Peyer's patch (tissue), 4 donors: Measurements from ENCODE around the gene KDM2A. TPM values are rescaled to one million over a fixed set of nuclear protein-coding genes. Genes with fewer than 3 reads are reported as not detected.

ENCODE experiments used
- DNase-seq, 3 donors: peaks; one replicate each; pipeline ENCODE4 v3.0.0-alpha.2; 2017 to 2019
- H3K27ac ChIP-seq, 4 donors: fragments of 200-600 bp; sonication (generic); one replicate each; pipeline ENCODE4 v1.5.1; 2016 to 2019
- H3K27me3 ChIP-seq, 2 donors: fragments of 200-600 bp; sonication (generic); one replicate each; pipeline ENCODE4 v1.5.1; 2019
- H3K36me3 ChIP-seq, 3 donors: fragments of 200-600 bp; sonication (generic); one replicate each; pipeline ENCODE4 v1.5.1; 2016 to 2019
- H3K4me1 ChIP-seq, 4 donors: fragments of 200-600 bp; sonication (generic); one replicate each; pipeline ENCODE4 v1.5.1; 2016 to 2019
- H3K4me3 ChIP-seq, 4 donors: fragments of 200-600 bp; sonication (generic); 1 replicate in 3 of 4; 2 replicates in 1 of 4; pipeline ENCODE4 v1.5.1; 2016 to 2019; ENCODE audit warnings: mild to moderate bottlenecking in 1 of 4
- H3K9me3 ChIP-seq, 4 donors: fragments of 200-600 bp; sonication (generic); one replicate each; pipeline ENCODE4 v1.5.1; 2016 to 2019; ENCODE audit warnings: mild to moderate bottlenecking in 1 of 4
- CTCF ChIP-seq, 6 experiments: fragments of 450-650 bp in 4 of 6; fragments of 200-600 bp in 2 of 6; sonication (generic) in 1 of 6; IDR thresholded peaks; one replicate each; pipeline ENCODE4 v1.5.1; 2017 to 2019; ENCODE audit warnings: antibody characterized with exemption in 6 of 6, mild to moderate bottlenecking in 3 of 6, moderate library complexity in 1 of 6
- POLR2A ChIP-seq, 2 donors: fragments of 450-650 bp; IDR thresholded peaks; one replicate each; pipeline ENCODE4 v1.5.1; 2017; ENCODE audit warnings: antibody characterized with exemption in 2 of 2, mild to moderate bottlenecking in 2 of 2, moderate library complexity in 2 of 2
- total RNA-seq, 4 donors: library from RNA; depleted of rRNA; stranded (reverse); fragments of >200 nt; gene quantifications; one replicate each; pipeline ENCODE4 v1.1.0, GENCODE V29; 2016

KDM2A gene
- total RNA-seq, 4 donors from 2014 or later: 76.7 to 225 (median 105) TPM

GRCh38 chr11:67177399-67178281 is 58.6 kb downstream of the KDM2A start:
- no peak for DNase-seq
- Histone ChIP-seq H3K4me1 (no peaks in the 10 kb centered on the region), H3K27ac (no peak overlapping the region), H3K36me3 (peaks cover 0 to 30% (median 0%) of the 10 kb centered on the region in 3 donors), H3K4me3 (no peak overlapping the region), H3K27me3 (no peaks in the 10 kb centered on the region), H3K9me3 (no peaks in the 10 kb centered on the region)
- no peak for TF ChIP-seq CTCF (IDR thresholded peaks at IDR 0.05)
- no peak for TF ChIP-seq POLR2A (IDR thresholded peaks at IDR 0.05)

GRCh38 chr11:67178421-67178820 is 59.4 kb downstream of the KDM2A start:
- Histone ChIP-seq H3K27me3 (no peaks in the 10 kb centered on the region), H3K9me3 (no peaks in the 10 kb centered on the region), H3K4me3 (no peak overlapping the region), H3K27ac (no peak overlapping the region), H3K4me1 (no peaks in the 10 kb centered on the region), H3K36me3 (peaks cover 0 to 38% (median 0%) of the 10 kb centered on the region in 3 donors)
- TF ChIP-seq CTCF (IDR thresholded peaks at IDR 0.05) (no peak), POLR2A (IDR thresholded peaks at IDR 0.05) (no peak)
- no peak for DNase-seq

DNA sequence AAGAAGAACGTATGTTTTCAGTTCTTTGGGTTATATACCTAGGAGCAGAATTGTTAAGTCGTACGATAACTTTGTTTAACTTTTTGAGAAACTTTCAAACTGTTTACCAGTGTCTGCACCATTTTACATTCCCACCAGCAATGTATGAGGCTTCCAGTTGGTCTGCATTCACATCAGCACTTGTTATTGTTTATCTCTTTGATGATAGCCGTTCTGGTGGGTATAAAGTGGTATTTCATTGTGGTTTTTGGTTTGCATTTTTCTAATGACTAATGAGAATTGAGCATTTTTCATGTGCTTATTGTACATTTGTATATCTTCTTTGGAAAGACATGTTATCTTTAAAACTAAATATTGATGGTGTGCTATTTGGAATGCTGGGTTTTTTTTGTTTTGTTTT is 59.8 kb downstream of the KDM2A start:
- no peaks in the 10 kb centered on the region for H3K9me3 ChIP-seq
- H3K27ac ChIP-seq: no peak overlapping the region
- peaks cover 0 to 43% (median 0%) of the 10 kb centered on the region in 3 donors for H3K36me3 ChIP-seq
- H3K4me3 ChIP-seq: no peak overlapping the region
- H3K27me3 ChIP-seq: no peaks in the 10 kb centered on the region
- no peak for TF ChIP-seq CTCF (IDR thresholded peaks at IDR 0.05)
- no peak for TF ChIP-seq POLR2A (IDR thresholded peaks at IDR 0.05)
- no peak for DNase-seq
- H3K4me1 ChIP-seq: no peaks in the 10 kb centered on the region

GRCh38 chr11:67179892-67180490 is 60.9 kb downstream of the KDM2A start:
- no peak for TF ChIP-seq CTCF (IDR thresholded peaks at IDR 0.05)
- TF ChIP-seq POLR2A (IDR thresholded peaks at IDR 0.05): no peak
- H3K27ac ChIP-seq: no peak overlapping the region
- no peaks in the 10 kb centered on the region for H3K27me3 ChIP-seq
- H3K4me3 ChIP-seq: no peak overlapping the region
- H3K4me1 ChIP-seq: no peaks in the 10 kb centered on the region
- peaks cover 0 to 54% (median 0%) of the 10 kb centered on the region in 3 donors for H3K36me3 ChIP-seq
- DNase-seq: no peak
- H3K9me3 ChIP-seq: no peaks in the 10 kb centered on the region

DNA sequence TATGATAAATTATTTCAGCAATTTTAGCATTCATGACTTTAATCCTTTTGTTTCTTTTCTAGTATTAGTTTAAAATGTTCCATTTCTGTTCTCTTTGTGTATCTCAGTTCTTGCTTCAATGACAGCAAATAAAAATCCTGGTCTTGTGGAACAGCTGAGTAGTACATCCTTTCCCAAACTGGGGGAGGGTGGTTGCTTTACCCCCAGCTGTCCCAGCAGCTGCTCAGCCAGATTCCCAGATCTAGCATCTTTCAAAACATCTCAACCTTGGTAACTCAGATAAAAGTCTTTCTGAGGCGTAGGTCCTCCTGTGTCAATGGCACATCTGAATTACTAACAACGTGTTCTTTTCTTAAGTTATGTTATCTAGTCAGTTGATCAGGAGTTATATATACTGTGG is 75.0 kb downstream of the KDM2A start:
- TF ChIP-seq CTCF (IDR thresholded peaks at IDR 0.05) (no peak), POLR2A (IDR thresholded peaks at IDR 0.05) (no peak)
- Histone ChIP-seq H3K4me1 (peaks cover 0 to 20% (median 0%) of the 10 kb centered on the region in 4 donors), H3K36me3 (peaks cover 0 to 21% (median 0%) of the 10 kb centered on the region in 3 donors), H3K9me3 (no peaks in the 10 kb centered on the region), H3K27me3 (no peaks in the 10 kb centered on the region), H3K27ac (no peak overlapping the region), H3K4me3 (no peak overlapping the region)
- DNase-seq: no peak
